Uterus (tissue), 4 donors: ENCODE results near the gene SDK2. TPM values are rescaled to one million over a fixed set of nuclear protein-coding genes. Genes with fewer than 3 reads are reported as not detected.

Experiments
- DNase-seq, 2 donors: peaks; one replicate each; pipeline ENCODE4 v3.0.0-alpha.2; 2019 to 2020
- H3K27ac ChIP-seq, 2 donors: fragments of 200-600 bp; sonication (generic); 1 replicate in 1 of 2; 2 replicates in 1 of 2; pipeline ENCODE4 v1.5.1; 2016 to 2018
- H3K27me3 ChIP-seq, 2 donors: fragments of 200-600 bp; sonication (generic); one replicate each; pipeline ENCODE4 v1.5.1; 2018 to 2019; ENCODE audit warnings: control low read depth in 1 of 2
- H3K36me3 ChIP-seq, 2 donors: fragments of 200-600 bp; sonication (generic); one replicate each; pipeline ENCODE4 v1.5.1; 2019; ENCODE audit warnings: control low read depth in 1 of 2
- H3K4me1 ChIP-seq, 2 donors: fragments of 200-600 bp; sonication (generic); one replicate each; pipeline ENCODE4 v1.5.1; 2018 to 2019; ENCODE audit warnings: control low read depth in 1 of 2
- H3K4me3 ChIP-seq, 2 donors: fragments of 200-600 bp; sonication (generic); 1 replicate in 1 of 2; 2 replicates in 1 of 2; pipeline ENCODE4 v1.5.1; 2018 to 2019; ENCODE audit warnings: mild to moderate bottlenecking in 1 of 2
- H3K9me3 ChIP-seq, 2 donors: fragments of 200-600 bp; sonication (generic); one replicate each; pipeline ENCODE4 v1.5.1; 2019; ENCODE audit warnings: control low read depth in 1 of 2
- CTCF ChIP-seq, 4 experiments: fragments of 200-600 bp in 2 of 4; fragments of 450-650 bp in 2 of 4; sonication (generic) in 2 of 4; IDR thresholded peaks; one replicate each; pipeline ENCODE4 v1.5.1; 2016 to 2019; ENCODE audit warnings: antibody characterized with exemption in 4 of 4, mild to moderate bottlenecking in 2 of 4, moderate library complexity in 1 of 4
- POLR2A ChIP-seq, 2 donors: fragments of 450-650 bp; IDR thresholded peaks; one replicate each; pipeline ENCODE4 v1.6.1; 2016; ENCODE audit warnings: antibody characterized with exemption in 2 of 2, mild to moderate bottlenecking in 1 of 2, moderate library complexity in 1 of 2
- intact Hi-C: fragments of 100-400 bp; cut with DNase I; formaldehyde crosslinking; loops from one replicate; pipeline ENCODE4 v1.15.1; 2023; ENCODE audit warnings: low total_unique reads
- total RNA-seq, 4 donors: library from RNA; depleted of rRNA in 3 of 4; stranded (reverse); fragments of >200 nt in 3 of 4; gene quantifications; one replicate each; pipeline versions ENCODE4 v1.1.0 to v1.2.4, GENCODE V29; 2014 to 2023
- donor health status: DM: yes; HTN: yes; CAD: no.

Gene SDK2
- total RNA-seq, 4 donors from 2014 or later = 1.1 to 5.0 TPM; not detected in 2

GRCh38 chr17:73387746-73388577, 256.3 kb downstream of the SDK2 start:
- H3K4me3 ChIP-seq = no peak overlapping the region
- intact Hi-C loops = no loop called here
- no peaks in the 10 kb centered on the region for H3K36me3 ChIP-seq
- no peaks in the 10 kb centered on the region for H3K27me3 ChIP-seq
- no peak for TF ChIP-seq POLR2A (IDR thresholded peaks at IDR 0.05)
- TF ChIP-seq CTCF (IDR thresholded peaks at IDR 0.05) = no peak
- no peaks in the 10 kb centered on the region for H3K9me3 ChIP-seq
- H3K27ac ChIP-seq = no peak overlapping the region
- no peak for DNase-seq
- H3K4me1 ChIP-seq = no peaks in the 10 kb centered on the region

DNA sequence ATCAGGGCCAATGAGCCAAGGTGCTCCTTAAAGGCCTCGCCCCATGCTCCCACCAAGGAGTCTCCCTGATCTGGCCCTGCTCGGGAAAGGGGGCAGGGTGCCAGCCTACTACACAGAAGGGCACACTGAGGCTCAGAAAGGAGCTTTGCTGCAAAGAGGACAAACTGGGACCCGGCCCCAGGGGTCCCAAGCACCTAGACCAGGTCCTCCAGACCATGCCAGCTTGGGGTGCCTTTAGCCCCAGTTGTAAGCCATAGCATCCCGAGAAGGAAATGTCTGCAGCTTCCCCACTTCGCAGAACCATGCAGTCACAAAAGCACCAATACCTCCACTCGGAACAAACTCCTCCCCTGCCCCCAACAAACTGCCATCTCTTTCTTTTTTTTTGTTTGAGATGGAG, 257.7 kb downstream of the SDK2 start:
- TF ChIP-seq CTCF (IDR thresholded peaks at IDR 0.05) (no peak), POLR2A (IDR thresholded peaks at IDR 0.05) (no peak)
- Histone ChIP-seq H3K9me3 (no peaks in the 10 kb centered on the region), H3K27ac (no peak overlapping the region), H3K36me3 (no peaks in the 10 kb centered on the region), H3K4me3 (no peak overlapping the region), H3K27me3 (no peaks in the 10 kb centered on the region), H3K4me1 (no peaks in the 10 kb centered on the region)
- no peak for DNase-seq
- intact Hi-C loops = no loop called here

DNA sequence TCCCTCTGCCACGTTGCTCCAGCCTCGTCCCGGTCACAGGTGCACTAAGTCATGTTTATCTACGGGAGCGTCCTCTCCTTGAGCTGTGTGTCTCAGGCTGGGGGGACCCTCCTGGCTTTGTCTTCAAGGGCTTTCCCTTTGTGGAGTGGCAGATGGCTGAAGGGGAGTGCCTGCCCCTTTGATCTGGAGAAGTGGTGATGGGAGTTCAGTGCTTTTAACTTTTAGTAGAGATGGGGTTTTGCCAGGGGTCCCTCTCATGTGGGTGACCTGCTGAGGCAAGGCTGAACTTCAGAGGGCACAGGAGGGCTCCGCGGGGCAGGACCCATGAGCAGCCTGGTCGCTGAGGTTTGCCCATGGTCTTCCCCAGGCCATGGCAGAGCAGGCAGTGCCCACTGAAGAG, 259.3 kb downstream of the SDK2 start:
- H3K36me3 ChIP-seq = no peaks in the 10 kb centered on the region
- intact Hi-C loops = no loop called here
- no peaks in the 10 kb centered on the region for H3K4me1 ChIP-seq
- no peaks in the 10 kb centered on the region for H3K27me3 ChIP-seq
- no peak overlapping the region for H3K27ac ChIP-seq
- H3K9me3 ChIP-seq = no peaks in the 10 kb centered on the region
- no peak for DNase-seq
- TF ChIP-seq POLR2A (IDR thresholded peaks at IDR 0.05) (no peak), CTCF (IDR thresholded peaks at IDR 0.05) (no peak)
- H3K4me3 ChIP-seq = no peak overlapping the region

- Histone ChIP-seq H3K36me3 (no peaks in the 10 kb centered on the region), H3K4me3 (no peak overlapping the region), H3K4me1 (no peaks in the 10 kb centered on the region), H3K27ac (no peak overlapping the region), H3K9me3 (no peaks in the 10 kb centered on the region), H3K27me3 (no peaks in the 10 kb centered on the region)
- no peak for TF ChIP-seq CTCF (IDR thresholded peaks at IDR 0.05)
- intact Hi-C loops = no loop called here
- DNase-seq = no peak
These were observed 263.7 kb downstream of the SDK2 start for GRCh38 chr17:73380439-73381106.

GRCh38 chr17:73379826-73380225, 264.4 kb downstream of the SDK2 start:
- no peak overlapping the region for H3K4me3 ChIP-seq
- no peak for TF ChIP-seq POLR2A (IDR thresholded peaks at IDR 0.05)
- TF ChIP-seq CTCF (IDR thresholded peaks at IDR 0.05) = no peak
- no peaks in the 10 kb centered on the region for H3K36me3 ChIP-seq
- no peaks in the 10 kb centered on the region for H3K9me3 ChIP-seq
- DNase-seq = no peak
- H3K27me3 ChIP-seq = no peaks in the 10 kb centered on the region
- no peak overlapping the region for H3K27ac ChIP-seq
- intact Hi-C loops = no loop called here
- no peaks in the 10 kb centered on the region for H3K4me1 ChIP-seq
